ENCODE measurements around the gene TMED8.

- TF ChIP-seq CTCF (conservative IDR thresholded peaks at IDR 0.05) (no peak), ZFX (IDR thresholded peaks at IDR 0.05) (no peak)
Measured at GRCh38 chr14:77316872-77317301, 60.0 kb downstream of the TMED8 start.
